Activated T-cell treated with anti-CD3 and anti-CD28 coated beads, Interleukin-2, amount 50 U/mL, for 4 hours (primary cell): ENCODE results near the gene ACP7. TPM values are rescaled to one million over a fixed set of nuclear protein-coding genes. Genes with fewer than 3 reads are reported as not detected.
"Not testable (repeated sequence)": the region's sequence is repeated elsewhere in the genome, so short reads cannot be mapped to it uniquely, and the experiment has no call there.

Experiments
- ATAC-seq, 2 donors: fragments of 200-7000 bp; cut with Tn5 transposase; one replicate each; pipeline ENCODE4 v1.10.0; 2021
- DNase-seq: peaks from one replicate; pipeline ENCODE4 v3.0.0-alpha.2; 2020
- H3K27me3 Mint-ChIP-seq: one replicate; pipeline ENCODE4 v1.8.0; 2021; ENCODE audit warnings: low read depth, mixed read lengths
- H3K36me3 Mint-ChIP-seq: one replicate; pipeline ENCODE4 v1.8.0; 2022; ENCODE audit warnings: mixed read lengths; ENCODE audit not compliant: insufficient read depth
- H3K4me1 Mint-ChIP-seq: one replicate; pipeline ENCODE4 v1.8.0; 2021; ENCODE audit warnings: low read depth, mixed read lengths
- H3K4me3 Mint-ChIP-seq: one replicate; pipeline ENCODE4 v1.8.0; 2021; ENCODE audit warnings: mild to moderate bottlenecking, moderate library complexity, mixed read lengths
- H3K9me3 Mint-ChIP-seq: one replicate; pipeline ENCODE4 v1.8.0; 2021; ENCODE audit warnings: mixed read lengths
- total RNA-seq, 3 donors: library from RNA; stranded (reverse); gene quantifications; one replicate each; pipeline ENCODE4 v1.2.1, GENCODE V29; 2021

ACP7 gene
- total RNA-seq, 3 donors from 2014 or later, result 0.20 TPM; not detected in 2

DNA sequence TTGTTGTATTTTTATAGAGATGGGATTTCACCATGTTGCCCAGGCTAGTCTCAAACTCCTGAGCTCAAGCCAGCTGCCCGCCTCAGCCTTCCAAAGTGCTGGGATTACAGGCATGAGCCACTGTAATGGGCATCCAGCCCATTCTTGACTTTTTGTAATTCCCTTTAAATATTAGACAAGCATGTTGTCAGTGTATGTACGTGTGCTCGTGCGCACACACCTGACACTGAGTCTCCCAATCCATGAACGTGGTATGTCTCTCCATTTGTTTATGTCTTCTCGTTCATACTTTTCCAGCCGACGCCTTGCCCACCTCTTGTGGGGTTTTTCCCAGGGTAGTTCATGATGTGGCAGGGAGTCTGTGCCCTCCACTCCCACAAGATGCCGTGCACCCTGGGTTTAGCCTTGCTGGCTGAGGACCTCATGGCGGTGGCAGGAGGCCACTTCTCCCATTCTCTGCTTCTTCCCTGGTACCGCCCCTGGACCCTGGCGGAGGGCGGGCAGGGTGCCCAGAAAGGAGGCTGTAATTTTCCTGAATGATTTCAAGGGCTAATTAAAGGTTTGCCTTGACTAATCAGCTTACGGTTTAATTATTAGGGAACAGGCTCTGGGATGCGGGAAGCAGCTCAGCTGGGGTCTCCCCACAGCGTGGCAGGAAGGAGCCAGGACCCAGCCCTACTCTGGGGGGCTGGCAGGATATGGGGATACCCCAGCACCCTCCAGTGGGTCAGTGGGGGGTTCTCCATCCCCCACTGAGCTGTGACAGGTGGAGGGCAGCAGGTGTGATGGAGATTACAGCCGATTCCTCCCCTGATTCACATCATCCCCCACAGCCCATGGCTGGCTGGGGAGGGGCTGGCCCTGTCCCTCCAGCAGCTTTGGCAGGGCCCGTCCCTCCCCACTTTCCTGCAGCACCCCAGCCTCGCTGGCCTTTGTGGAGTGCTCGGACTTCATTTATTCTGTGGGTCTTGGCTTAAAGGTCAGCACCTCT is 54.3 kb downstream of the ACP7 start:
- Mint-ChIP-seq H3K4me3 (no peak overlapping the region), H3K9me3 (no peaks in the 10 kb centered on the region), H3K27me3 (no peaks in the 10 kb centered on the region), H3K4me1 (peaks cover 9% of the 10 kb centered on the region), H3K36me3 (peaks cover 2% of the 10 kb centered on the region)
- ATAC-seq (no peak), DNase-seq (no peak)

DNA sequence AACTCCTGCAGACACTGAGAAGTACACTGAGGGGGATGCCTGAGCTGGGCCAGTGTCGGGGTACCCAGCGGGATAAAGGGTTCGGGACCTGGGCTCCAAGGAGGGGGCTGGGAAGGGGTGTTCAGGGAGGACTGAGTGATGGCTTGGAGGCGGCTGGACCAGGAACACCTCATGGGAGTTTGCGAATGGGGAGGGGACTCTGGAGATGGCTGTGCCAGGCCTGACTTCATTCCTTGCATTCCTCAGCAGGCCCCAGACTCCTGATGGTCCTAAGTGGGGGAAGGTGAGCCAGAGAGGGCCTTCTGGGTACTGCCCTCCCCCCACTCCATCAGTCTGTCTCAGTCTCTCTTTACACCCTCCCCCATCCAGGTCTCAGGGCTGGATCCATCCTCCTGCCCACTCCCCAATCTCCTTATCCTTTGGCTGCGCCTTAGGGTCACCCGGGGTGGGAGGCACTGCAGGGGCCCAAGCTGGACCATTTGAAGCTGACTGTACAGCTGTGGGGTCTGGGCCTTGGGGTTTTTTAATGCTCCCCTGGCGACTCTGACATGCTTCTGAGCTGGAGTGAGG is 55.2 kb downstream of the ACP7 start:
- H3K36me3 Mint-ChIP-seq, result no peaks in the 10 kb centered on the region

DNA sequence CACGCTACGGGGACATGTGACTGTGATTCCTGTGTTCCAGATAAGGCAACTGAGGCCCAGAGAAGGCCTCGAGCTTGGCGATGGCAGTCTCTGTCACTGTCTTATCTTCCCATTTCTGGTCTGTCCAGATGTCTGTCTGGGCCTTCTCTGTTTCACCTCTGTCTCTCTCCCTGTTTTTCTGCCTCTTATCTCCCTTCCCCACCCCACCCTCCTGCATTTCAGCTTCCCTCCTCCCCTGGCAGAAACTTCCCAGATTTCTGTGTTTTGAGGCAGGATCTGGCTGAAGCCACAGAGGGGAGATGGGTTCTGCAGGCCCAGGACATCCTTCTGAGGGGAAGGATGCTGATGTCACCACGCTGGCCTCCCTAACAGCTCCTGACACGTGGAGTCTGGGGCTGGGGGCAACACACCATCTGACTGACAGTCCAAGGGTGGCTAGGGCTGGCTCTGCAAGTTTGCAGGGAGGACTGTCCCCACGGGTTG is 55.8 kb downstream of the ACP7 start:
- Mint-ChIP-seq H3K4me1 (peaks cover 13% of the 10 kb centered on the region), H3K4me3 (no peak overlapping the region)

More for the DNA sequence above, 55.2 kb downstream of the ACP7 start:
- H3K9me3 Mint-ChIP-seq, result no peaks in the 10 kb centered on the region
- H3K4me3 Mint-ChIP-seq, result no peak overlapping the region
- ATAC-seq (no peak), DNase-seq (no peak)
- peaks cover 10% of the 10 kb centered on the region for H3K4me1 Mint-ChIP-seq
- no peaks in the 10 kb centered on the region for H3K27me3 Mint-ChIP-seq

GRCh38 chr19:39140594-39140993 is 56.4 kb downstream of the ACP7 start:
- Mint-ChIP-seq H3K36me3 (no peaks in the 10 kb centered on the region), H3K9me3 (no peaks in the 10 kb centered on the region), H3K27me3 (no peaks in the 10 kb centered on the region), H3K4me1 (peaks cover 13% of the 10 kb centered on the region), H3K4me3 (no peak overlapping the region)
- ATAC-seq (no peak), DNase-seq (no peak)

More for the DNA sequence above, 55.8 kb downstream of the ACP7 start:
- Mint-ChIP-seq H3K9me3 (no peaks in the 10 kb centered on the region), H3K36me3 (no peaks in the 10 kb centered on the region), H3K27me3 (no peaks in the 10 kb centered on the region)
- ATAC-seq (no peak), DNase-seq (no peak)

- H3K4me1 Mint-ChIP-seq, result peaks cover 7% of the 10 kb centered on the region
- H3K36me3 Mint-ChIP-seq, result peaks cover 2% of the 10 kb centered on the region
- ATAC-seq, result no peak
- H3K9me3 Mint-ChIP-seq, result no peaks in the 10 kb centered on the region
- no peaks in the 10 kb centered on the region for H3K27me3 Mint-ChIP-seq
- H3K4me3 Mint-ChIP-seq, result no peak overlapping the region
- no peak for DNase-seq
Observed at GRCh38 chr19:39141929-39142328, 57.8 kb downstream of the ACP7 start.

GRCh38 chr19:39142630-39143029 is 58.5 kb downstream of the ACP7 start:
- ATAC-seq (no peak), DNase-seq (no peak)
- no peaks in the 10 kb centered on the region for H3K27me3 Mint-ChIP-seq
- peaks cover 9% of the 10 kb centered on the region for H3K4me1 Mint-ChIP-seq
- no peaks in the 10 kb centered on the region for H3K9me3 Mint-ChIP-seq
- no peak overlapping the region for H3K4me3 Mint-ChIP-seq
- H3K36me3 Mint-ChIP-seq, result peaks cover 2% of the 10 kb centered on the region

DNA sequence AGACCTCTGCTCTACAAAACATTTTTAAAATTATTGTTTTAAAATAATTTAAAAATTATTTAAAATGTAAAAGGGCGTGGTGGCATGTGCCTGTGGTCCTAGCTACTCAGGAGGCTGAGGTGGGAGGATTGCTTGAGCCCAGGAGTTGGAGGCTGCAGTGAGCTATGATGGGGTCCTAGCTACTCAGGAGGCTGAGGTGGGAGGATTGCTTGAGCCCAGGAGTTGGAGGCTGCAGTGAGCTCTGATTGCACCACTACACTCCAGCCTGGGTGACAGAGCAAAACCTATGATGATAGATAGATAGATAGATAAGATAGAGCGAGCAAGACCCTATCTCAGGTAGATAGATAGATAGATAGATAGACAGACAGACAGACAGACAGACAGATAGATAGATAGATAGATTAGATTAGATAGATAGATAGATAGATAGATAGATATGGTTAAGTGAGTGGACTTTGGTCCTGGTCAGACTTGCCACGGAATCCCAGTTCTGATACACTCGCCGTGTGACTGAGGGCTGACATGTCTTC is 59.7 kb downstream of the ACP7 start:
- not testable (repeated sequence) for H3K4me1 Mint-ChIP-seq, H3K27me3 Mint-ChIP-seq, H3K36me3 Mint-ChIP-seq, H3K9me3 Mint-ChIP-seq, ATAC-seq, H3K4me3 Mint-ChIP-seq, DNase-seq

DNA sequence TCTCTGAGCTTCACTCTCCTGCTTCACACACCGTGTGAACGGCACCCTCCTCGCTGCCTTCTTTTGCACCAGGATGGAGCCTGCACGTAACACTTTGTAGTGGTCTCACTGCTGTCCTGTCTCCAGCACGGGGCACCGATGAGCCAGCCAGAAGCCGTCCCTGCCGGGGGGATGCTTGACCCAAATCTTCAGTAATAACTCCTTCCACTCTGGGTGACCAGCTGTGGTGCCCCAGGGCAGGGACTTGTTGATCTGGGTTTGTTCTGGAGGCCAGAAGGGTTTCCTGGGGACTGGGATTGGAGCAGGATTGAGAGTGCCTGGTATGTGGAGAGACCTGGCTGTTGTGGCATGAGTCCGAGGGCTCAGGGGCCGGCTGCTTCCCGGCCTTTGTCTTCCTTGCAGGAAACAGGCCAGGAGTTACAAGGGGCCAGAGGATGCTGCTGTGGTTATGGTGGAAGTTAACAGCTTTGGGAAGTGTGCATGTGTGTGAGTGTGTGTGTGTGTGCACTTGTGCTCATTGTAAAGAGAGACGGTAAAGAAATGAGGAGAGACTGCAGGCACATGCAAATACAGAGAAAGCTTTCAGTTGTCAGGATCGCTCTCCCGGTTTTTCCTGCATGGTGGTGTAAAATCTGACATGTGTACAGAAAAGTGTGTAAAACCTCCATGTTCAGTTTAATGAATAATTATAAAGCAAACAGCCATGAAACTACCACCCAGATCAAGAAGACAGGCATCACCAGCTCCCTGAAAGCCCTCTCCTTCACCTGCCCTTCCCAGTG is 60.3 kb downstream of the ACP7 start:
- peaks cover 9% of the 10 kb centered on the region for H3K4me1 Mint-ChIP-seq
- no peaks in the 10 kb centered on the region for H3K9me3 Mint-ChIP-seq
- H3K27me3 Mint-ChIP-seq, result no peaks in the 10 kb centered on the region
- ATAC-seq (no peak), DNase-seq (no peak)
- peaks cover 4% of the 10 kb centered on the region for H3K36me3 Mint-ChIP-seq
- H3K4me3 Mint-ChIP-seq, result no peak overlapping the region

DNA sequence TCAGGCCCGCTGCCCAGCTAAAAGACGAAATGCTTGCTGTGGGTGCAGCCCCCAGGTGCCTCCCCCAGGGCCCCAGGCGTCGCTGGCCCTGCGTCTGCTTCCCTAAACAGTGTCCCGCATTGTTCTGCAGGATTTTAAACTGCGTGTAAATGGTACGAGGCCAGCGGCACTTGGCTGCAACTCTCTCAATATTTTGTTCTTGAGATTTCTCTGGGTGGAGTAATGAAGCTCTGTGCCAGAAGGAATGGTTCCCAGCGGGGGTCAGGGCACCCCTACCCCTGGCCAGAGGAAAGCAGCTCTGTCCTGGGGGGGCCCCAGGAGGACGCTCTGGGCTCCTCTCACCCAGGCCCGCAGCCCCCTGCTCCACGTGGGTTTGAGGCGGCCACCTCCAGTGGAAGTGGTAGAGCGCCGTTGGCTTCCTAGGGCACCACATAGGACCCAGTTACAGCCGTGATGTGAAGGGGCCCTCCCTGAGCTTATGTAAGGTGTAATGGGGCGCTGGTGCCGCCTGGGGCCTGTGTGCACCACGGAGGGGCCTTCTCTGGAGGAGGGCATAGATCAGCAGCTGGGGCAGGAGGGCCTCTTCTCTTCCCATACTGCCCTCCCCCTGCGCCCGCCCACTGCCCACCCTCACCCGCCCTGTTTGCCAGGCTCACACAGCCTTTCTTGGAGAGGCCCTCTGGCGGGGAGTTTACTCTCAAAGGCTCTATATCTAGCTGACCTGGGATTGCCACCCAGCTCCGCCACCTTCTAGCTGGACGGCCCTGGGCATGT is 61.2 kb downstream of the ACP7 start:
- no peaks in the 10 kb centered on the region for H3K9me3 Mint-ChIP-seq
- H3K4me1 Mint-ChIP-seq, result peaks cover 7% of the 10 kb centered on the region
- no peaks in the 10 kb centered on the region for H3K27me3 Mint-ChIP-seq
- DNase-seq (no peak), ATAC-seq (no peak)
- H3K4me3 Mint-ChIP-seq, result no peak overlapping the region
- peaks cover 4% of the 10 kb centered on the region for H3K36me3 Mint-ChIP-seq

GRCh38 chr19:39146091-39146490 is 61.9 kb downstream of the ACP7 start:
- Mint-ChIP-seq H3K9me3 (no peaks in the 10 kb centered on the region), H3K4me3 (no peak overlapping the region), H3K36me3 (peaks cover 4% of the 10 kb centered on the region), H3K27me3 (no peaks in the 10 kb centered on the region), H3K4me1 (peaks cover 10% of the 10 kb centered on the region)
- DNase-seq (no peak), ATAC-seq (no peak)

- ATAC-seq (no peak), DNase-seq (no peak)
- H3K9me3 Mint-ChIP-seq, result no peaks in the 10 kb centered on the region
- peaks cover 10% of the 10 kb centered on the region for H3K4me1 Mint-ChIP-seq
- H3K4me3 Mint-ChIP-seq, result no peak overlapping the region
- H3K36me3 Mint-ChIP-seq, result peaks cover 4% of the 10 kb centered on the region
- no peaks in the 10 kb centered on the region for H3K27me3 Mint-ChIP-seq
Observed at GRCh38 chr19:39146686-39147450, 62.7 kb downstream of the ACP7 start.

DNA sequence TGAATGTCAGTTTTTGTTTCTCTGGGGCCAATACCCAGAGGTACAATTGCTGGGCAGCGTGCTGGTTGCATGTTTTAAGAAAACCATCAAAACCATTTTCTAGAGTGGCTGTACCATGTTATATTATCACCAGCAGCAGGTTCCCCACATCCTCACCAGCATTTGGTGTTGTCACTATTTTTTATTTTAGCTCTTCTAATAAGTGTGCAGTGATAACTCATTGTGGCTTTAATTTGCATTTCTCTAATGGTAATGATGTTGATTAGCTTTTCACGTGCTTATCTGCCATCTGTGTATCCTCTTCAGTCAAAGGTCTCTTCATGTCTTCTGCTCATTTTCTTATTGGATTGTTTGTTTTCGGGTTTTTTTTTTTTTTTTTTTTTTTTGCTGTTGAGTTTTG is 63.3 kb downstream of the ACP7 start:
- no peaks in the 10 kb centered on the region for H3K27me3 Mint-ChIP-seq
- DNase-seq (no peak), ATAC-seq (no peak)
- H3K9me3 Mint-ChIP-seq, result no peaks in the 10 kb centered on the region
- peaks cover 4% of the 10 kb centered on the region for H3K36me3 Mint-ChIP-seq
- H3K4me3 Mint-ChIP-seq, result no peak overlapping the region
- peaks cover 10% of the 10 kb centered on the region for H3K4me1 Mint-ChIP-seq

DNA sequence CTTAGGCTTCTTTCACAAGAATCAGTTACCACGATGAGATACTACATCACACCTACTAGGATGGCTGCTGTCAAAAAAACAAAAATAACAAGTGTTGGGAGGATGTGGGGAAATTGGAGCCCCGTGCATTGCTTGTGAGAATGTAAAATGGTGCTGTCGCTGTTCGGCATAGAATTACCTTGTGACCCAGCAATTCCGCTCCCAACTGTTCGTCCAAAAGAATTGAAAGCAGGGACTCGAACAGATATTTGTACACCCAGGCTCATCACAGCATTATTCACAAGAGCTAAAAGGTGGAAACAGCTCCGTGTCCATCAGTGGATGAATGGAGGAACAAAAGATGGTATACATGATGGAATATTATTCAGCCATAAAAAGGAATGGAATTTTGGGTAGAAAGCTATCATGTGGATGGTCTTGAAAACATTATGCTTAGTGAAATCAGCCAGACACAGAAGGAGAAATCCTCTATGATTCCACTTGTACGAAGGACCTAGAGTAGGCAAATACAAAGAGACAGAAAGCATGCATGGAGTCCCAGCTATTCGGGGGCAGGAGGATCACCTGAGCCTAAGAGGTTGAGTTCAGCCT is 64.9 kb downstream of the ACP7 start:
- no peaks in the 10 kb centered on the region for H3K9me3 Mint-ChIP-seq
- DNase-seq (no peak), ATAC-seq (no peak)
- H3K4me3 Mint-ChIP-seq, result no peak overlapping the region
- H3K27me3 Mint-ChIP-seq, result no peaks in the 10 kb centered on the region
- H3K4me1 Mint-ChIP-seq, result peaks cover 13% of the 10 kb centered on the region
- H3K36me3 Mint-ChIP-seq, result peaks cover 7% of the 10 kb centered on the region
